HG03135 (cell line): Measurements from ENCODE around the gene PTPRCAP.
"Not testable (repeated sequence)": the region's sequence is repeated elsewhere in the genome, so short reads cannot be mapped to it uniquely, and the experiment has no call there.

Source experiments
- ATAC-seq: cut with Tn5 transposase; IDR thresholded peaks from one replicate; pipeline ENCODE4 v1.9.1; 2021; ENCODE audit warnings: mild to moderate bottlenecking, moderate library complexity; ENCODE audit not compliant: unreplicated experiment

Gene PTPRCAP

GRCh38 chr11:67410984-67411784 lies 26.3 kb downstream of the PTPRCAP start:
- no peak for ATAC-seq

GRCh38 chr11:67410369-67410831 lies 27.1 kb downstream of the PTPRCAP start:
- no peak for ATAC-seq

GRCh38 chr11:67409781-67410368 lies 27.6 kb downstream of the PTPRCAP start:
- no peak for ATAC-seq

- peak; percentile 47 for ATAC-seq
These were observed 28.2 kb downstream of the PTPRCAP start for GRCh38 chr11:67409261-67409666.

- no peak for ATAC-seq
These were observed 28.9 kb downstream of the PTPRCAP start for GRCh38 chr11:67408437-67409200.

GRCh38 chr11:67407688-67408163 lies 29.8 kb downstream of the PTPRCAP start:
- ATAC-seq: no peak

- no peak for ATAC-seq
These were observed 30.4 kb downstream of the PTPRCAP start for GRCh38 chr11:67406969-67407687.

GRCh38 chr11:67406420-67406968 lies 31.0 kb downstream of the PTPRCAP start:
- no peak for ATAC-seq

GRCh38 chr11:67405688-67406339 lies 31.7 kb downstream of the PTPRCAP start:
- no peak for ATAC-seq

GRCh38 chr11:67405196-67405567 lies 32.3 kb downstream of the PTPRCAP start:
- no peak for ATAC-seq

GRCh38 chr11:67404515-67405195 lies 32.8 kb downstream of the PTPRCAP start:
- no peak for ATAC-seq

GRCh38 chr11:67403085-67403484 lies 34.4 kb downstream of the PTPRCAP start:
- not testable (repeated sequence) for ATAC-seq

- not testable (repeated sequence) for ATAC-seq
These were observed 35.2 kb downstream of the PTPRCAP start for GRCh38 chr11:67402192-67402839.

- ATAC-seq: peak; percentile 61
These were observed 35.8 kb downstream of the PTPRCAP start, which contains the start of gene PPP1CA for GRCh38 chr11:67401495-67402191. Gene PPP1CA (minus strand): TSS chr11:67401858. CDS start chr11:67401782, 76 bp downstream.

GRCh38 chr11:67400942-67401494 lies 36.5 kb downstream of the PTPRCAP start:
- peak; percentile 10 for ATAC-seq

GRCh38 chr11:67400251-67400941 lies 37.1 kb downstream of the PTPRCAP start:
- ATAC-seq: no peak
